K562 (cell line): ENCODE data around the gene PHF21A. TPM values are rescaled to one million over a fixed set of nuclear protein-coding genes. Genes with fewer than 3 reads are reported as not detected.

Source experiments
- CHCHD3 ChIP-seq: fragments of 250-450 bp; sonication (Bioruptor Pico); IDR thresholded peaks from 2 replicates; pipeline ENCODE4 v2.1.2; 2022; ENCODE audit warnings: mild to moderate bottlenecking
- FOXK2 ChIP-seq, 2 experiments: fragments of 450-650 bp; IDR thresholded peaks in 1 of 2; conservative IDR thresholded peaks in 1 of 2; 2 replicates each; pipeline ENCODE4 v1.6.1; 2016; ENCODE audit warnings: low read depth in 2 of 2, mild to moderate bottlenecking in 1 of 2
- GTF2F1 ChIP-seq: IDR thresholded peaks from 2 replicates; pipeline ENCODE4 v1.6.1; 2011; ENCODE audit warnings: low read depth, low read length, improper control_type of control experiment
- HMGN3 ChIP-seq: IDR thresholded peaks from 2 replicates; pipeline ENCODE4 v1.6.1; 2011; ENCODE audit warnings: borderline replicate concordance, low read depth, mild to moderate bottlenecking, mixed read lengths, low read length; ENCODE audit not compliant: insufficient read length; ENCODE audit errors: extremely low read depth
- KAT2B ChIP-seq: IDR thresholded peaks from one replicate; pipeline ENCODE4 v1.6.1; 2012; ENCODE audit warnings: low read depth, mild to moderate bottlenecking, control low read depth, inconsistent platforms, low read length, moderate library complexity
- NFE2 ChIP-seq: IDR thresholded peaks from 2 replicates; pipeline ENCODE4 v1.6.1; 2014; ENCODE audit warnings: antibody characterized with exemption, low read depth
- POLR2A ChIP-seq: fragments of 450-650 bp; conservative IDR thresholded peaks from 2 replicates; pipeline ENCODE4 v1.6.1; 2016
- POLR2H ChIP-seq: IDR thresholded peaks from 2 replicates; pipeline ENCODE4 v1.6.1; 2016; ENCODE audit warnings: missing genetic modification characterization, low read depth, mild to moderate bottlenecking, control low read depth, missing compliant biosample characterization, moderate library complexity
- PTBP1 ChIP-seq: fragments of 200-400 bp; formaldehyde crosslinking; IDR thresholded peaks from 2 replicates; pipeline ENCODE4 v1.6.1; 2017; ENCODE audit warnings: low read depth, low read length
- RBM15 ChIP-seq: fragments of 200-400 bp; formaldehyde crosslinking; IDR thresholded peaks from 2 replicates; pipeline ENCODE4 v1.6.1; 2018; ENCODE audit warnings: mild to moderate bottlenecking, low read length, moderate library complexity; ENCODE audit not compliant: insufficient read depth
- RBM34 ChIP-seq: fragments of 200-400 bp; formaldehyde crosslinking; IDR thresholded peaks from 2 replicates; pipeline ENCODE4 v1.6.1; 2018; ENCODE audit warnings: low read length, borderline replicate concordance; ENCODE audit not compliant: insufficient read depth
- SAP30 ChIP-seq: fragments of 200-600 bp; sonication (generic); IDR thresholded peaks from 2 replicates; pipeline ENCODE4 v1.6.1; 2012; ENCODE audit warnings: borderline replicate concordance, low read depth, mild to moderate bottlenecking, moderate library complexity, low read length, control low read depth, inconsistent platforms; ENCODE audit not compliant: insufficient read depth, poor library complexity, severe bottlenecking
- SMAD1 ChIP-seq: fragments of 150-350 bp; IDR thresholded peaks from 2 replicates; pipeline ENCODE4 v1.6.1; 2014; ENCODE audit warnings: low read length, low read depth; ENCODE audit not compliant: partially characterized antibody
- SMAD4 ChIP-seq: fragments of 250-450 bp; sonication (Bioruptor Pico); conservative IDR thresholded peaks from 2 replicates; pipeline ENCODE4 v1.8.0; 2021; ENCODE audit warnings: inconsistent platforms, mild to moderate bottlenecking, moderate library complexity
- YBX1 ChIP-seq: fragments of 450-650 bp; IDR thresholded peaks from 2 replicates; pipeline ENCODE4 v1.7.1; 2016; ENCODE audit warnings: mild to moderate bottlenecking
- ZC3H11A ChIP-seq: IDR thresholded peaks from 2 replicates; pipeline ENCODE4 v1.6.1; 2012; ENCODE audit warnings: low read depth, low read length, improper control_type of control experiment
- ZNF217 ChIP-seq: sonication (generic); formaldehyde crosslinking; IDR thresholded peaks from 2 replicates; pipeline ENCODE4 v1.8.0; 2022; ENCODE audit warnings: mild to moderate bottlenecking, missing genetic modification reagents
- ZNF445 ChIP-seq: fragments of 250-450 bp; sonication (Bioruptor Pico); IDR thresholded peaks from 2 replicates; pipeline ENCODE4 v1.4.0; 2020; ENCODE audit warnings: low read depth, mild to moderate bottlenecking, moderate library complexity
- ZNF644 ChIP-seq: fragments of 200-800 bp; sonication (Bioruptor generic); IDR thresholded peaks from 2 replicates; pipeline ENCODE4 v1.6.1; 2016; ENCODE audit warnings: low read depth, missing genetic modification characterization, missing compliant biosample characterization
- polyA plus RNA-seq, 8 experiments: library from polyadenylated mRNA; depleted of rRNA in 4 of 8; stranded (reverse) in 5 of 8; unstranded in 3 of 8; fragments of >200 nt; fragmentation: Nextera tagmentation in 2 of 8; fragmentation: Illumina TruSeq in 1 of 8; extraction: Ambion mirVana in 2 of 8; extraction: Trizol in 1 of 8; gene quantifications; 2 replicates each; pipeline versions ENCODE4 v1.2.1 to v1.2.3, GENCODE V29; 2011 to 2014; ENCODE audit warnings: inconsistent platforms in 1 of 8, missing spikeins in 1 of 8
- total RNA-seq, 7 experiments: library from RNA; depleted of rRNA in 6 of 7; stranded (reverse); fragments of >200 nt in 6 of 7; fragmentation: Illumina TruSeq in 2 of 7; extraction: Trizol in 2 of 7; gene quantifications; 2 replicates each; pipeline versions ENCODE4 v1.2.1 to v1.2.3, GENCODE V29; 2011 to 2021; ENCODE audit warnings: low replicate concordance in 1 of 7
- TF ChIP-seq, protein P1 (sequence below): fragments of 450-650 bp; IDR thresholded peaks from 2 replicates; pipeline ENCODE4 v1.6.1; 2016
- TF ChIP-seq, protein P2 (sequence below): fragments of 250-450 bp; sonication (Bioruptor Pico); IDR thresholded peaks from 2 replicates; pipeline ENCODE4 v1.4.0; 2020
- TF ChIP-seq, protein P3 (sequence below): sonication (generic); formaldehyde crosslinking; IDR thresholded peaks from 2 replicates; pipeline ENCODE4 v1.9.0; 2022; ENCODE audit warnings: mild to moderate bottlenecking, missing genetic modification reagents
- TF ChIP-seq, protein P4 (sequence below): fragments of 450-650 bp; formaldehyde crosslinking; IDR thresholded peaks from 2 replicates; pipeline ENCODE4 v1.4.0; 2022; ENCODE audit warnings: missing genetic modification characterization
- TF ChIP-seq, protein P5 (sequence below): fragments of 150-350 bp; conservative IDR thresholded peaks from 2 replicates; pipeline ENCODE4 v1.6.1; 2014; ENCODE audit warnings: low read length

PHF21A gene
- total and polyA plus RNA-seq, 9 of the 15 experiments (the other 6 are each of a cell fraction or from before 2014, with no cell fraction given): 1.5 to 32.4 (median 10.7) TPM

DNA sequence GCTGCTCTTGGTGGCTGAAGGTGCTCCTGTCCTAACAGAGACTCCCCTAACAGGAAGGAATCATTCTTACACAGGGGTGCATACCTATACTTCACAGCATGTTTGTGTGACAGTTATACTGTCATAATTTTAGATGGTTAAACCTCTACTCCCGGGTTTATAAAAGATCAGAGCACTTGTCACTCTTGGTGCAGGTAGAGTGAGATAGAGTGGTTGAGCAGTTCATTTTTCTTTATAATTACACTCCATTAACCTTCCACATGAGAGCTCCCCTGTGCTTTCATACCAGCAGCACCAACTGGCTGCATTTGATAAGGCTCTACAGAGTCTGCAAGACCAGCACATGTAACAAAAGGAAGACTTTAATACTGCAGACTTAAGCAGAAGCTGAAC, 125.9 kb downstream of the PHF21A start (continued):
- TF ChIP-seq, protein P1, sequence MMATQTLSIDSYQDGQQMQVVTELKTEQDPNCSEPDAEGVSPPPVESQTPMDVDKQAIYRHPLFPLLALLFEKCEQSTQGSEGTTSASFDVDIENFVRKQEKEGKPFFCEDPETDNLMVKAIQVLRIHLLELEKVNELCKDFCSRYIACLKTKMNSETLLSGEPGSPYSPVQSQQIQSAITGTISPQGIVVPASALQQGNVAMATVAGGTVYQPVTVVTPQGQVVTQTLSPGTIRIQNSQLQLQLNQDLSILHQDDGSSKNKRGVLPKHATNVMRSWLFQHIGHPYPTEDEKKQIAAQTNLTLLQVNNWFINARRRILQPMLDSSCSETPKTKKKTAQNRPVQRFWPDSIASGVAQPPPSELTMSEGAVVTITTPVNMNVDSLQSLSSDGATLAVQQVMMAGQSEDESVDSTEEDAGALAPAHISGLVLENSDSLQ: peak; percentile 46
- TF ChIP-seq, protein P2, sequence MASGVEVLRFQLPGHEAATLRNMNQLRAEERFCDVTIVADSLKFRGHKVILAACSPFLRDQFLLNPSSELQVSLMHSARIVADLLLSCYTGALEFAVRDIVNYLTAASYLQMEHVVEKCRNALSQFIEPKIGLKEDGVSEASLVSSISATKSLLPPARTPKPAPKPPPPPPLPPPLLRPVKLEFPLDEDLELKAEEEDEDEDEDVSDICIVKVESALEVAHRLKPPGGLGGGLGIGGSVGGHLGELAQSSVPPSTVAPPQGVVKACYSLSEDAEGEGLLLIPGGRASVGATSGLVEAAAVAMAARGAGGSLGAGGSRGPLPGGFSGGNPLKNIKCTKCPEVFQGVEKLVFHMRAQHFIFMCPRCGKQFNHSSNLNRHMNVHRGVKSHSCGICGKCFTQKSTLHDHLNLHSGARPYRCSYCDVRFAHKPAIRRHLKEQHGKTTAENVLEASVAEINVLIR: no peak
- TF ChIP-seq GTF2F1: no peak
- TF ChIP-seq NFE2: no peak
- no peak for TF ChIP-seq RBM15
- no peak for TF ChIP-seq RBM34
- TF ChIP-seq, protein P3, sequence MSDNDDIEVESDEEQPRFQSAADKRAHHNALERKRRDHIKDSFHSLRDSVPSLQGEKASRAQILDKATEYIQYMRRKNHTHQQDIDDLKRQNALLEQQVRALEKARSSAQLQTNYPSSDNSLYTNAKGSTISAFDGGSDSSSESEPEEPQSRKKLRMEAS (CRISPR knock-in tag): peak; percentile 47; the same call in 1 of the 2 replicates
- no peak for TF ChIP-seq KAT2B
- peak; percentile 47 for TF ChIP-seq SMAD4 (CRISPR knock-in tag)
- peak; percentile 0; the same call in 1 of the 2 replicates for TF ChIP-seq POLR2A
- no peak for TF ChIP-seq SAP30
- TF ChIP-seq, protein P4, sequence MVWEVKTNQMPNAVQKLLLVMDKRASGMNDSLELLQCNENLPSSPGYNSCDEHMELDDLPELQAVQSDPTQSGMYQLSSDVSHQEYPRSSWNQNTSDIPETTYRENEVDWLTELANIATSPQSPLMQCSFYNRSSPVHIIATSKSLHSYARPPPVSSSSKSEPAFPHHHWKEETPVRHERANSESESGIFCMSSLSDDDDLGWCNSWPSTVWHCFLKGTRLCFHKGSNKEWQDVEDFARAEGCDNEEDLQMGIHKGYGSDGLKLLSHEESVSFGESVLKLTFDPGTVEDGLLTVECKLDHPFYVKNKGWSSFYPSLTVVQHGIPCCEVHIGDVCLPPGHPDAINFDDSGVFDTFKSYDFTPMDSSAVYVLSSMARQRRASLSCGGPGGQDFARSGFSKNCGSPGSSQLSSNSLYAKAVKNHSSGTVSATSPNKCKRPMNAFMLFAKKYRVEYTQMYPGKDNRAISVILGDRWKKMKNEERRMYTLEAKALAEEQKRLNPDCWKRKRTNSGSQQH: no peak
- TF ChIP-seq YBX1: no peak
- TF ChIP-seq HMGN3: no peak
- TF ChIP-seq CHCHD3: no peak
- TF ChIP-seq, protein P5, sequence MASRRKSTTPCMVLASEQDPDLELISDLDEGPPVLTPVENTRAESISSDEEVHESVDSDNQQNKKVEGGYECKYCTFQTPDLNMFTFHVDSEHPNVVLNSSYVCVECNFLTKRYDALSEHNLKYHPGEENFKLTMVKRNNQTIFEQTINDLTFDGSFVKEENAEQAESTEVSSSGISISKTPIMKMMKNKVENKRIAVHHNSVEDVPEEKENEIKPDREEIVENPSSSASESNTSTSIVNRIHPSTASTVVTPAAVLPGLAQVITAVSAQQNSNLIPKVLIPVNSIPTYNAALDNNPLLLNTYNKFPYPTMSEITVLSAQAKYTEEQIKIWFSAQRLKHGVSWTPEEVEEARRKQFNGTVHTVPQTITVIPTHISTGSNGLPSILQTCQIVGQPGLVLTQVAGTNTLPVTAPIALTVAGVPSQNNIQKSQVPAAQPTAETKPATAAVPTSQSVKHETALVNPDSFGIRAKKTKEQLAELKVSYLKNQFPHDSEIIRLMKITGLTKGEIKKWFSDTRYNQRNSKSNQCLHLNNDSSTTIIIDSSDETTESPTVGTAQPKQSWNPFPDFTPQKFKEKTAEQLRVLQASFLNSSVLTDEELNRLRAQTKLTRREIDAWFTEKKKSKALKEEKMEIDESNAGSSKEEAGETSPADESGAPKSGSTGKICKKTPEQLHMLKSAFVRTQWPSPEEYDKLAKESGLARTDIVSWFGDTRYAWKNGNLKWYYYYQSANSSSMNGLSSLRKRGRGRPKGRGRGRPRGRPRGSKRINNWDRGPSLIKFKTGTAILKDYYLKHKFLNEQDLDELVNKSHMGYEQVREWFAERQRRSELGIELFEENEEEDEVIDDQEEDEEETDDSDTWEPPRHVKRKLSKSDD: no peak
- no peak for TF ChIP-seq SMAD1
- TF ChIP-seq POLR2H (tag): no peak
- no peak for TF ChIP-seq ZC3H11A
- no peak for TF ChIP-seq ZNF217 (CRISPR knock-in tag)
- TF ChIP-seq FOXK2 (conservative IDR thresholded peaks at IDR 0.05 in 1 of 2, IDR thresholded peaks at IDR 0.05 in 1 of 2; ENCODE audit: low read depth in 2 of 2): peak; percentile 19 to 96; a peak in 3 of 4 replicates
- no peak for TF ChIP-seq ZNF644
- no peak for TF ChIP-seq PTBP1
- TF ChIP-seq ZNF445 (CRISPR knock-in tag): no peak
